Neuronal stem cell (in vitro differentiated cells): Measurements from ENCODE around the gene SERPINB10.

Experiments
- DNase-seq: peaks from one replicate; pipeline ENCODE4 v3.0.0-alpha.2; 2013; ENCODE audit warnings: low spot score
- H2AFZ ChIP-seq: one replicate; pipeline ENCODE4 v1.6.1; 2013; ENCODE audit warnings: mild to moderate bottlenecking, low read length, inconsistent platforms
- H2AK5ac ChIP-seq: 2 replicates; pipeline ENCODE4 v1.6.1; 2013; ENCODE audit warnings: low read depth, mild to moderate bottlenecking, inconsistent platforms, low read length, moderate library complexity, mixed read lengths
- H2BK120ac ChIP-seq: 2 replicates; pipeline ENCODE4 v1.6.1; 2013; ENCODE audit warnings: low read depth, mild to moderate bottlenecking, inconsistent platforms, low read length, moderate library complexity, mixed read lengths
- H2BK12ac ChIP-seq: one replicate; pipeline ENCODE4 v1.6.1; 2013; ENCODE audit warnings: low read length, inconsistent platforms
- H2BK15ac ChIP-seq: 2 replicates; pipeline ENCODE4 v1.6.1; 2013; ENCODE audit warnings: mild to moderate bottlenecking, low read length, inconsistent platforms, mixed read lengths
- H2BK5ac ChIP-seq: one replicate; pipeline ENCODE4 v1.6.1; 2013; ENCODE audit warnings: inconsistent platforms, mild to moderate bottlenecking, low read length, moderate library complexity
- H3K14ac ChIP-seq: one replicate; pipeline ENCODE4 v1.6.1; 2013; ENCODE audit warnings: low read length, inconsistent platforms
- H3K18ac ChIP-seq: 2 replicates; pipeline ENCODE4 v1.6.1; 2013; ENCODE audit warnings: low read length, inconsistent platforms
- H3K23ac ChIP-seq: 2 replicates; pipeline ENCODE4 v1.6.1; 2013; ENCODE audit warnings: low read depth, mild to moderate bottlenecking, mixed read lengths, low read length, inconsistent platforms; ENCODE audit not compliant: poor library complexity
- H3K27ac ChIP-seq: replicated peaks from 3 replicates; pipeline ENCODE4 v1.5.1; 2013; ENCODE audit warnings: low read length, inconsistent platforms
- H3K27me3 ChIP-seq, 3 experiments: 2 replicates each; pipeline ENCODE4 v1.6.1; 2013; ENCODE audit warnings: low read length in 3 of 3, mild to moderate bottlenecking in 2 of 3, inconsistent platforms in 1 of 3, low read depth in 1 of 3, mixed read lengths in 1 of 3, moderate library complexity in 1 of 3; ENCODE audit not compliant: control insufficient read depth in 3 of 3, insufficient read depth in 3 of 3
- H3K36me3 ChIP-seq, 2 donors: replicated peaks in 1 of 2; 2 replicates each; pipeline ENCODE4 v1.6.1; 2013; ENCODE audit warnings: low read length in 2 of 2; ENCODE audit not compliant: control insufficient read depth in 2 of 2, insufficient read depth in 2 of 2
- H3K4ac ChIP-seq: 2 replicates; pipeline ENCODE4 v1.6.1; 2013; ENCODE audit warnings: inconsistent platforms, mild to moderate bottlenecking, low read length, moderate library complexity
- H3K4me1 ChIP-seq, 2 donors: 1 replicate in 1 of 2; 2 replicates in 1 of 2; pipeline ENCODE4 v1.6.1; 2013; ENCODE audit warnings: low read length in 2 of 2, low read depth in 1 of 2; ENCODE audit not compliant: control insufficient read depth in 2 of 2, insufficient read depth in 1 of 2
- H3K4me2 ChIP-seq: one replicate; pipeline ENCODE4 v1.6.1; 2013; ENCODE audit warnings: mild to moderate bottlenecking, low read length, inconsistent platforms; ENCODE audit not compliant: insufficient read depth, poor library complexity, severe bottlenecking
- H3K4me3 ChIP-seq, 2 donors: 2 replicates each; pipeline ENCODE4 v1.5.1; 2013; ENCODE audit warnings: low read length in 2 of 2, mild to moderate bottlenecking in 2 of 2, inconsistent platforms in 1 of 2, moderate library complexity in 1 of 2
- H3K79me1 ChIP-seq: one replicate; pipeline ENCODE4 v1.6.1; 2013; ENCODE audit warnings: low read depth, mild to moderate bottlenecking, inconsistent platforms, low read length, moderate library complexity
- H3K9ac ChIP-seq: one replicate; pipeline ENCODE4 v1.6.1; 2013; ENCODE audit warnings: mild to moderate bottlenecking, low read depth, low read length, inconsistent platforms; ENCODE audit not compliant: poor library complexity
- H3K9me3 ChIP-seq, 2 donors: replicated peaks in 1 of 2; 2 replicates each; pipeline versions ENCODE3 to v1.6.1; 2013; ENCODE audit warnings: low read length in 2 of 2, mild to moderate bottlenecking in 2 of 2, inconsistent platforms in 1 of 2, low read depth in 1 of 2, mixed read lengths in 1 of 2, moderate library complexity in 1 of 2; ENCODE audit not compliant: control insufficient read depth in 2 of 2, insufficient read depth in 1 of 2
- H4K8ac ChIP-seq: one replicate; pipeline ENCODE4 v1.6.1; 2013; ENCODE audit warnings: low read depth, mild to moderate bottlenecking, inconsistent platforms, low read length, moderate library complexity
- H4K91ac ChIP-seq: one replicate; pipeline ENCODE4 v1.6.1; 2013; ENCODE audit warnings: low read length, low read depth, mild to moderate bottlenecking, inconsistent platforms; ENCODE audit not compliant: poor library complexity
- WGBS, 2 donors: extraction: QIAGEN DNeasy Blood & Tissue Kit; methylation state at CpG; one replicate each; pipeline ENCODE4 v1.1.7; 2013; ENCODE audit warnings: missing lambda C conversion rate in 2 of 2, mixed read lengths in 1 of 2; ENCODE audit not compliant: insufficient read length in 2 of 2, insufficient replicate concordance in 1 of 2; ENCODE audit errors: extremely low coverage in 2 of 2; 5-methylcytosine and 5-hydroxymethylcytosine counted together

Gene SERPINB10

DNA sequence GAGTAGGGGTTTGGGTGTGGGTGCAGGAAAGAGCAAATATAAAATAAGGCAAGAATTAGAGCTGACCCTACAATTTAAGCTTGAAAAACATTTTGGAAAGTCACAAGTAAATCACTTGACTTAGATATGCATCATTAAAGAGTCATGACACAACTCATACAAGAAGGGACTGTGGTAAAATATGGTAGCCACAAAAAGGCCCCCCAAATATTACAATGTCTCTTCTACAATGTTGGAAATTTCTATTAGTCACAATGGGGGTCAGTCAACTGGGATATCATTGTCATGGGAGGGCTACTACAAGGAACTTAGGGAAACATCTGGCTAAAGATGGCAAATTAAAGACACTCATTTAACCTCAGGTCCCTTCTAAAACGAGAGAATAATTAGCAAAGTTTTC is 35.9 kb upstream of the SERPINB10 start:
- H3K36me3 ChIP-seq = no peaks in the 10 kb centered on the region
- no peak overlapping the region for H4K91ac ChIP-seq
- H3K14ac ChIP-seq = no peak overlapping the region
- no peak overlapping the region for H4K8ac ChIP-seq
- WGBS, 2 donors = no CpG with 5 or more reads among the region's 1 CpG
- no peak overlapping the region for H3K4me3 ChIP-seq
- no peak overlapping the region for H2BK12ac ChIP-seq
- H2BK15ac ChIP-seq = no peak overlapping the region
- no peak for DNase-seq
- H2AK5ac ChIP-seq = no peak overlapping the region
- no peaks in the 10 kb centered on the region for H3K4me1 ChIP-seq
- H3K18ac ChIP-seq = no peak overlapping the region
- no peak overlapping the region for H3K4ac ChIP-seq
- H2BK120ac ChIP-seq = no peak overlapping the region
- H3K79me1 ChIP-seq = no peaks in the 10 kb centered on the region
- H3K23ac ChIP-seq = no peak overlapping the region
- no peak overlapping the region for H2AFZ ChIP-seq
- no peak overlapping the region for H2BK5ac ChIP-seq
- H3K9ac ChIP-seq = no peak overlapping the region
- no peak overlapping the region for H3K4me2 ChIP-seq
- H3K27ac ChIP-seq = no peak overlapping the region
- no peaks in the 10 kb centered on the region for H3K27me3 ChIP-seq
- H3K9me3 ChIP-seq = no peaks in the 10 kb centered on the region

DNA sequence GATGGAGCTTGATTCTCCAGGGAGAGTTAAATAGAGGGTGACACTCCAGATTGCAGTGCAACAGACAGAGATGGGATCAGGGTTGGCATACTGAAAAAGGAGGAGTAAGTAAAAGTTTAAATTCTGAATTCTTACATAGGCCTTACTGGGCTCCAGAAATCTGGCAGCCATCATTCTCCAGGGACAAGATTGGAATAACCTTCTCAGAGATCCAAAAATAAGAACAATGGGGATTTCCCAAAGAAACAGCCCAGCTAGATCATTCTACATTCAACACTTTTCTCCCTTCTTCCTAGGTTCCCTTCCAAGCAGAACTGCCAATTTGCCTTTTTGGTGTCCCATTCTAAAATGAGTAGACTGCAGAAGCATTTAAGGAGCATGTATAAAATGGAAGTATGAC is 35.2 kb upstream of the SERPINB10 start:
- H3K36me3 ChIP-seq = no peaks in the 10 kb centered on the region
- H2AK5ac ChIP-seq = no peak overlapping the region
- H3K4me3 ChIP-seq = no peak overlapping the region
- no peak overlapping the region for H2BK5ac ChIP-seq
- no peak overlapping the region for H3K4ac ChIP-seq
- H3K14ac ChIP-seq = no peak overlapping the region
- H3K27ac ChIP-seq = no peak overlapping the region
- no peak overlapping the region for H3K9ac ChIP-seq
- H3K27me3 ChIP-seq = no peaks in the 10 kb centered on the region
- no peak overlapping the region for H4K91ac ChIP-seq
- no peaks in the 10 kb centered on the region for H3K4me1 ChIP-seq
- H2BK15ac ChIP-seq = no peak overlapping the region
- H3K18ac ChIP-seq = no peak overlapping the region
- H2BK120ac ChIP-seq = no peak overlapping the region
- no peak overlapping the region for H4K8ac ChIP-seq
- H3K9me3 ChIP-seq = no peaks in the 10 kb centered on the region
- H3K4me2 ChIP-seq = no peak overlapping the region
- no peak overlapping the region for H2AFZ ChIP-seq
- H3K79me1 ChIP-seq = no peaks in the 10 kb centered on the region
- DNase-seq = no peak
- no peak overlapping the region for H2BK12ac ChIP-seq
- H3K23ac ChIP-seq = no peak overlapping the region

DNA sequence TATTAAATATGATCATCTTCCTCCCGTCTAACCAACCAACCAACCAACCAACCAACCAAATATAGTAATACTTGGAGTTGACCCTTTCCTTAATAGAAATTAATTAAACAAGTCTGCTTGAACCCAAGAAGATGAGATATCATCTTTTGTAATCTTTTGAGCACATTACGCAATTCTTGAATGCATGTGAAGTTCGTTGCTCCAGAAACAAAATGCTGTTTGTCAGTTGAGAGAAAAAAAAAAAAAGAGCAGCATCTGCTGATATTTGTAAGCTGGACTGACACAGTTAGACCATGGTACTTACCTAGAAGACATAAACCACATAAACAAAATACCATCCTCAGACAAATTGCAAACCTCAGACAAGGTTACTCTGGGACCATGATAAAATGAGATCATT is 29.4 kb upstream of the SERPINB10 start:
- H3K79me1 ChIP-seq = no peaks in the 10 kb centered on the region
- H3K18ac ChIP-seq = no peak overlapping the region
- no peak overlapping the region for H2AK5ac ChIP-seq
- H3K4me2 ChIP-seq = no peak overlapping the region
- H2AFZ ChIP-seq = no peak overlapping the region
- H3K14ac ChIP-seq = no peak overlapping the region
- H2BK12ac ChIP-seq = no peak overlapping the region
- H3K4me1 ChIP-seq = no peaks in the 10 kb centered on the region
- 100% methylated on average over 1 of the region's 3 CpGs; no CpG with 5 or more reads in 1 of the 2 donors for WGBS, 2 donors
- no peaks in the 10 kb centered on the region for H3K9me3 ChIP-seq
- no peak overlapping the region for H4K8ac ChIP-seq
- no peak overlapping the region for H2BK120ac ChIP-seq
- H2BK15ac ChIP-seq = no peak overlapping the region
- DNase-seq = no peak
- no peak overlapping the region for H2BK5ac ChIP-seq
- H3K4ac ChIP-seq = no peak overlapping the region
- no peak overlapping the region for H3K9ac ChIP-seq
- H3K27ac ChIP-seq = no peak overlapping the region
- H3K36me3 ChIP-seq = no peaks in the 10 kb centered on the region
- no peak overlapping the region for H4K91ac ChIP-seq
- no peaks in the 10 kb centered on the region for H3K27me3 ChIP-seq
- no peak overlapping the region for H3K23ac ChIP-seq
- no peak overlapping the region for H3K4me3 ChIP-seq

DNA sequence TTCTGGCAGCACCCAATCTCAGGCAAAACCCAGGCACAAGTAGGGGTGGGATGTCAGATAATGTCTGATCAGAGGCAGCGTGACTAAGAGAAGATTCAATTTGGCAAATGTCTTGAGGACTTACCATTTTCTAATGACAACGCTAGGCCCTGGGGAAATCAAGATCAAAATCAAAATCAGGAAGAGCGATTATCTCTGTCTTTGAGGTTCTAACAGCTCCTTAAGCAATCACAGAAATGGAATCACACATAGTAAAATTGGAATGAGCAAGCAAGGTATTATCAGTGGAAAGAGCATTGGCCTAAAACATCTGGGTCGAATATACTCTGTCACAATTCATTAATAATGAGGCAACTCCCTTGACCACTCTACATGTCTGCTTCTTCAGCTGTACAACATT is 28.8 kb upstream of the SERPINB10 start:
- DNase-seq = no peak
- Histone ChIP-seq H3K4ac (no peak overlapping the region), H3K79me1 (no peaks in the 10 kb centered on the region), H3K4me3 (no peak overlapping the region), H3K4me1 (no peaks in the 10 kb centered on the region), H3K36me3 (no peaks in the 10 kb centered on the region), H2BK12ac (no peak overlapping the region), H2BK15ac (no peak overlapping the region), H3K9me3 (no peaks in the 10 kb centered on the region), H2AK5ac (no peak overlapping the region), H3K27ac (no peak overlapping the region), H4K8ac (no peak overlapping the region), H3K23ac (no peak overlapping the region), H3K14ac (no peak overlapping the region), H3K27me3 (no peaks in the 10 kb centered on the region), H3K18ac (no peak overlapping the region), H4K91ac (no peak overlapping the region), H2AFZ (no peak overlapping the region), H3K9ac (no peak overlapping the region), H3K4me2 (no peak overlapping the region), H2BK5ac (no peak overlapping the region), H2BK120ac (no peak overlapping the region)
- WGBS, 2 donors = no CpG with 5 or more reads among the region's 4 CpGs
